HG02610 (cell line): ENCODE measurements around the gene TENT5C.
"Not testable (repeated sequence)": the region's sequence is repeated elsewhere in the genome, so short reads cannot be mapped to it uniquely, and the experiment has no call there.

Source experiments
- ATAC-seq: cut with Tn5 transposase; IDR thresholded peaks from one replicate; pipeline ENCODE4 v1.9.1; 2021; ENCODE audit warnings: mild to moderate bottlenecking, moderate library complexity; ENCODE audit not compliant: unreplicated experiment

The TENT5C gene

DNA sequence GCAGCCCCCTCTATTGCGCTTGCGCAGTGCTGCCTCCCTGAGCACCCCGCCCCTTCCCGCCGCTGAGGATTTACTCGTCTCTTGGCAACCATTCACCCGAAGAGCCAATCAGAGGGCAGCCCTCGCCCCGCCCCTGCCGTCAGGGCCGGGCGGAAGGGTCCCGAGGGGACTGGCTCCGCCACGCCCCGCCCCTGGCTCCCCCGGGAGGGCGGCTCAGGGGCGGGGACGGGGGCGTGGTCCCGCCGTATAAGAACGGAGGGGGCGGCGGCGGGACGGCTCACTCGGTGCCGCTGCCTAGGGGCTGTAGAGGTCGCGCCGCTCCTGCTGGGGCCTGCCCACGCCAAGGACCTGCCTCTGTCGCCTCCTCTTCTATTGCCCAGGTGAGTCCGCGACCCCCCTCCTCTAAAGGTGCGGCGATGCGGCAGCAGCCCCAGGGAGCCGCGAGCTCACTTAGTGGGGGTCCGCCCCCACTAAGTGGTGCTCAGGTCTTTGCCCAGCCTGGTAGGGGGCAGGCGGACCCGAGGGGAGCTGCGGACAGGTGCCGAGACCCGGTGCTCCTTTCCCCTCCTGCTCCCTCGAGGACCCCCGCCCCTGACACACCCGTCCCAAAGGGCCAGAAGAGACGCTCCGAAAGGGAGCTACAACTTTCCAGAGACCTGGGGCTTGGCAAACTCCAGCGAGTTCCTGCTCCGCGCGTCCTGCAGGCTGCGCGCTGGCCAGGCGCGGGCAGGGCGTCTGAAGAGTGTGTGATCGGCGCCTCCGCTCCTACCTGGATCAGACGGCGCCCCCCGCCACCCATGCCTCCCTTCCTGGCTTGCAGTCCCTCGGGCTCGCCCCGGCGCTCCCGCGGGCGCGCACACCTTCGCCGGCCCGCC is at the start of gene TENT5C:
TSS of gene TENT5C (plus strand) at position 275 of the 875 bp plus-strand sequence. CDS start 16,821 bp downstream, outside the sequence.
- ATAC-seq = peak; percentile 94

DNA sequence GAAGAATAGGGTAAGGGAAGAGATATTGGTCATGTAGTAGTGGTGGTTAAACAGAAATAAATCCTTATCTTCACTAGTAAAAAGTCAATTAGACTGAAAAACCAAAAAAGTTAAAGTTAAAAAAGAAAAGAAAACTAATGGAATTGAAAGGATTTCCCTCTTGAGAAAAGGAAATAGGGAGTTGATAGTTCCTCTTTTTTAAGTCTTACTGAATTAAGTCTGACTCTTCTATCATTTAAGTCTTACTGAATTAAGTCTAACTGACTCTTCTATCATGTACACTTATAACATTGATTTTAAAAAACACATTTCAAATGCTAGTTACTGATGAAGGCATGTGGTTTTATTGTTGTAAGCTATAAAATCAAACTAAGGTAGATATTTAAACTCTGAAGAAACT is 49.5 kb upstream of the TENT5C start:
- ATAC-seq = no peak

DNA sequence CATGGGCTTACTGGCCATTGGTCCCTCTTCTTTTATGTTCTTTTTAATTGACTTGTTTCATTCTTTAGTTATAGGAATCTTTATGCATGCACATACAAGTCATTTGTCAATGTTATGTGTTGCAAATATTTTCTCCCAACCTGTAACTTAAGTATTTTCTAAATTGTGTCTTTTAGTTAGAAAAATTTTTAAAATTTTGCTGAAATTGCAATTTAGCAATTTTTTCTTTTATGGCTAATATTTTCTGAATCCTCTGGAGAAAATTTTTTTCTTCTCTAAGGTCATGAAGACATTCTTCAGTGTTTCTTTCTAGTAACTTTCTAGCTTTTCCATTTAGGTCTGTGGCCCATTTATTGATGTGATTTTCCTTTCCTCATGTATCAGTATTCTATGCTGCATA is 48.9 kb upstream of the TENT5C start:
- no peak for ATAC-seq

DNA sequence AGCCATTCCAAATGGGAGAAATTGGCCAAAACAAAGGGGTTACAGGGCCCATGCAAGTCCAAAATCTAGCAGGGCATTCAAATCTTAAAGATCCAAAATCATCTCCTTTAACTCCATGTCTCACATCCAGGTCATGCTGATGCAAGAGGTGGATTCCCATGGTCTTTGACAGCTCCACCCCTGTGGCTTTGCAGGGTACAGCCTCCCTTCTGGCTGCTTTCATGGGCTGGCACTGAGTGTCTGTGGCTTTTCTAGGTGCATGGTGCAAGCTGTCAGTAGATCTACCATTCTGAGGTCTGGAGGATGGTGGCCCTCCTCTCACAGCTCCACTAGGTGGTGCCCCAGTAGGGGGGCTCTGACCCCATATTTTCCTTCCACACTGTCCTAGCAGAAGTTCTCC is 47.4 kb upstream of the TENT5C start:
- ATAC-seq = not testable (repeated sequence)

DNA sequence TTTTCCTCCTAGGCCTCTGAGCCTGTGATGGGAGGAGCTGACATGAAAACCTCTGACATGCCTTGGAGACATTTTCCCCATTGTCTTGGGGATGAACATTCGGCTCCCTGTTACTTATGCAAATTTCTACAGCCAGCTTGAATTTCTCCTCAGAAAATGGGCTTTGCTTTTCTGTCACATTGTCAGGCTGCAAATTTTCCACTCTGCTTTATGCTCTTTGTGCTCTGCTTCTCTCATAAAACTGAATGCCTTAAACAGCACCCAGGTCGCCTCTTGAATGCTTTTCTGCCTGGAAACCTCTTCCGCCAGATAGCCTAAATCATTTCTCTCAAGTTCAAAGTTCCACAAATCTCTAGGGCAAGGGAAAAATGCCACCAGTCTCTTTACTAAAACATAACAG is 46.7 kb upstream of the TENT5C start:
- no peak for ATAC-seq

DNA sequence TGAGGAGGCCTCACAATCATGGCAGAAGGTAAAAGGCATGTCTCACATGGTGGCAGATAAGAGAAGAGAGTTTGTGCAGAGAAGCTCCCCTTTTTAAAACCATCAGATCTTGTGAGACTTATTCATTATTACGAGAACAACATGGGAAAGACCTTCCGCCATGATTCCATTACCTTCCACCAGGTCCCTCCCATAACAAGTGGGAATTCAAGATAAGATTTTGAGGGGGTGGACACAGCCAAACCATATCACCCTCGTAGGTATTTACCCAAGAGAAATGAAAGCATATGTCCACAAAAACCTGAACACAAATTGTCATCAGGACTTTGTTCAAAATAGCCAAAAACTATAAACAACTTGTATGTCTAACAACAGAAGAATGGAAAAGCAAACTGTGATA is 45.9 kb upstream of the TENT5C start:
- ATAC-seq = no peak

DNA sequence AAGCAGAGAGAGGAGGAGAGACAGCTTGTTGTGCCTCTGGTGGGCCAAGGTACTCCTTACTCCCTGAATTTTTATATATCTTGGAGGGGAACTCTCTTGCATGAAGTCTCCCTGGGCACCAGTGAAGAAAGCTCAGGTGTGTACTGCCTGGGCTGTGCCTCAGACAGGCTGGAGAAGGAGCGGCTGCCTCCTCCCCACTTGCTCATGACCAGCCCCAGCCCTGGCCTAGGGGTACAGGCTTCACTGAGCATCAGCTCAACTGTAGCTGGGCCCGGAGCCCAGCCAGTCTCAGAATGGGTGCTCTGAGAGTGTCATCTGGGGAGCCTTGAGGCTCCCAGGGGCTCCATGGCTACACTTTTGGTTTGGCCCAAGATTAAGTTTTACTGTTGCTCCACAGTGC is 44.8 kb upstream of the TENT5C start:
- ATAC-seq = no peak

DNA sequence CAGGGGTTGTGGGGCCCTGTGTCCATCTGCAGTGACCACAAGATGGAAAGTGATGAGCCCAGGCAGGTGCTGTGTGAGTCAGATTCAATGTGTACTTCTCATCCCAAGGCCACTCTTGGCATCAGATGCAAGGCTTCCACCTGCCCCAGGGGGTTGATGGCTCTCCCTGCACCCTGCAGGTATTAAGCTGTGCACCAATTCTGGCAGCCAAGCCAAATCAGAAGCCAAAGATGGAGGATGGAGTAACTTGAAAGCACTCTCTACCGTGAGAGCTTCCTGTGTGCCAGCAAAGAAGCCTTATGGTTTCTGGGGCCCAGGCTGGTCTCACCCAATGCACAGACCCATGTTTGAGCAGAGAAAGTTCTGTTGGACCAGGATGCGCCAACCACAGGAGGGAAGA is 44.3 kb upstream of the TENT5C start:
- ATAC-seq = no peak

DNA sequence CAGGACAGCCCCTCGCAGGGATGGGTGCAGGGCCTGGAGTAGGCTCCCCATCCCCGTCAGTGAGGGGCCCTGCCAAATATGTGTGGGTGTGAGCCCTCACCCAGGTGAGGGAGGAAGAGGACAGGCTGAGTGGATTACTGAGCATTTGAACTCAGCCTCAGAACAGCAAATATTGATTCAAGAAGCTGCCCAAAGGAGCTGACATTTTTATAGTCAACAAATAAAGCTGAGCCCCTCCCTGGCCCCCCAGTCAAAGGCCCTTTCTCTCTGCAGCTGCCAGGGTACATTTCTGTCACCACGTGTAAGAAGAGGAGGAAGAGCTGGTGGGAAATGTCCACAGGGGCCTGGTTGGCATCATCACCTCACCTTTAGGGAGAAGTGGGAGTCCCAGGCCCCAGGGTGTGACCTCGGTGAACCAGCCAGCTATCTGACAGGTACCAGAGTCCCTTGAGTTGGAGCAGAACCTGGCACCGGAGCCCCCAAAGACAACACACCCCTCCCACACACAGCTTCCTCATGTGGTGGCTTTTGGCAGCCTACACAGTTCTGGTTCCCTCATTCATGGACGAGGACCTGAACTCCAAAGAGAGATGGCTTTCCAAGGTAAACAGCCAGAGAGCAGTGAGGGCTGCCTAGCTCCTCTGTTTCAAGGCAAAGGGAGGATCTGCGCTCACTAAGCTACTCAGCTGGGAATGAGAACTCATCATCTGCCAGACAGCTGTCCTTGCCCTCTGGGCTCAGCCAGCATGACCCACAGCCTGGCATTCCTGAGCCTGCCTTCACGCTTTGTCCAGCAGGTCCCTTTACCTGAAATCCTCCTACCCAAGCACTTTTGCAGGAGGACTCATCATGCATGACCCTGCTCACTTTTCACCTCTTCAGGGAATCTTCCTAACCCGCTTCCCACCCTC is 43.0 kb upstream of the TENT5C start:
- ATAC-seq = no peak

DNA sequence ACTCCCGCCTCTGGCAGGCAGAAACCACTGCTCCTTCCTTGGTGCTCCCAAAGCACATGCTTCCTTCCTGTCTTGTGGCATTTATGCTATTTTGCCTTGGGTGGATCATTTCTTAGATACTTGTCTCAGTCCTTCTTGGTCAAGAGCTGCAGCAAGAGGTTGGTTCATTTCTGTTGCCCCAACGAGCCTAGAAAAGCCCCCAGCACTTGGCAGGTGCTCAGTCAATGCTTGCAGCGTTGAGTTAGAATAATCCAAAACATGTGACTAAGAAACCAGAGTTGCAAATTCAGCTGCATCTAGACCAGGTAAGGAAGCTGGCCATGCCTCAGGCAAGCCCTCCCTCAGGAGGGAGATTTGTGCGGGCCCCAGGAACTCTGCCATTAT is 42.4 kb upstream of the TENT5C start:
- no peak for ATAC-seq

DNA sequence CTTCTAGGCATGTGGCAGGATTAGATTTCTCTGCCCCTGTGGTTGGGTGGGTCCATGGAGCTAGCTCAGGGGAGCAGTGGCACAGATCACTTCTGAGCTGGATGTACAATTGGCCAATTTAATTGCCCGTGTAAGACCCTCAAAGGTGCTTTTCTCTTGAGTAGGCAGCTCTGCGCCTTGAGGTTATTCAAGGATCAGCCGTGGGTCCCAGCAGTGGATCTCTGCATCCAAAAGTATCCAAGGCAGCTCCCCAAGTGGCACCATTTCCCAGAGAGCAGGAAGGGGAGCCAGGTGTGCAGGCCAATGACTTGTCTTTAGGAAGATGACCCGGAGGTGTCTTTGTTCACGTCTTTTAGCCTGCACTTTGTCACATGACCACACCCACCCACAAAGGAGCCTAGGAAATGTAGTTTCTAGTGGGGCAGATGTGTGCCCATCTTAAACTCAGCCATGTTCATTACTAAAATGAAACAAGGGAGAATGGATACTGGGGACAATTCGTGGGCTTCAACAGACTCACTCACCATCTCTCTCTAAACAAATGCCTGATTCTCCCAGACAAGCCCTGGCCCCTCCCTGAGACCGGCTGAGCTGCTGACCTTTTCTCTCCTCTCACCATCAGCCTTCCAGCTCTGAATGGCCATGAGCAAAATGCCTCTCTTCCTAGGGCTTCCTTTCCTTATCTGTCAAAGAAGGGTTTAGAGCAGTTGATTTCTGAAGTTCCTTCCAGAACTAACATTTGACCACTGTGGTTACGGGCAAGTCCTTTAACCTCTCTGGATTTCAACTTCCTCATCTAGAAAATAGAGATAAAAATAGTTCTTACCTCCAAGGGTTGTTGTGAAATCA is 41.4 kb upstream of the TENT5C start:
- ATAC-seq = no peak

DNA sequence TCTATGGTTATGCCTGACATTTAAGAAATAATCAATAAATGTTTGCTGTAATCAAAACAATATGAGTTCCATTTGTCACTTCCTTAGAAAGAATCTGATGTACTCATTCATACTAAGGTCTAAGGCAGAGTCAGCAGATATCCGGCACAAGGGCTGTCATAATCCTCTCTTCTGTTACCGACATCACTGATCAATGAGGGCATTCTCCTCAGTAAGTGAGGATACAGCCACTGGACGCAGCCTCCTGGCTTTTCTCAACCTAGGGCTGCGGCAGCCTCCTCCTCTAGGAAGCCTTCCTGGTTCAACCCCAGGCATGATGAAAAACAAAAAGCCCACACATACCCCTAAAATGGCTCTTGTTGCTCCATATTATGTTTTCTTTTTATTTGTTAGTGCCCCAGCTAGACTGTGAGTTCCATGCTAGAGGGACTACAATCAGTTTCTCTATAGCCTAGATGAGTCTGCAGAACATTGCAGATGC is 40.7 kb upstream of the TENT5C start:
- ATAC-seq = no peak

DNA sequence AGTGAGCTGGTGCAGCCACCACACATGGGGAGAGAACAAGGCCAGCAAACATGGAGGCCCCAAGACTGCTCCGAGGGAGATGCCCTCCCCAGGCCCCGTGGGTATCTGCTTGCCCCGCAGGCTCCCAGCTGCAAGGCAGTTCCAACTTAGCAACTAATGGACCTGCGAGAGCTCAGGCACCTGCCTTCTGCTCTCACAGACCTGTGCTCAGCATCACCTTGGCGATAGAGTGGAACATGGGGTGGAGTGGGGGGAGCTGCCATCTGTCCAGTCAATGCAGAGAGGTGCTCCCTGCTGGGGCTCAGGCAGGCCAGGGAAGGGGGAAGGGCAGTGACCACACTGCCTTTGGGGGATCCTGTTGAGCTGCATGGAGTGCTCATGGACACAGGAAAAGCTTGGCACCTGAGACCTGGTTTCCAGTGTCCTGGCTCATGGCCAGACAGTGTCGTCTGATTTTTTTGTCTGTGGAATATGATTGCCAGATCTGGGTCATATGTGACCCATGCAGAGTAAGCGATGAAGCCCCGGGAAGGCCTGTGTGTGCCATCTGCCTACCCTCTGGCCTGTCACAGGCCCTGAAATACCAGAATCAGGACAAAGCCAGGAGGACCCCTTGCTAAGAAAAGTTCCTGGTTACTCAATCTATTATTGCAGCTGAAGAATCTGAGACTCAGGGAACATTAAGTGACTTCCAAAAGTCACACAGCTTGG is 39.9 kb upstream of the TENT5C start:
- ATAC-seq = no peak

DNA sequence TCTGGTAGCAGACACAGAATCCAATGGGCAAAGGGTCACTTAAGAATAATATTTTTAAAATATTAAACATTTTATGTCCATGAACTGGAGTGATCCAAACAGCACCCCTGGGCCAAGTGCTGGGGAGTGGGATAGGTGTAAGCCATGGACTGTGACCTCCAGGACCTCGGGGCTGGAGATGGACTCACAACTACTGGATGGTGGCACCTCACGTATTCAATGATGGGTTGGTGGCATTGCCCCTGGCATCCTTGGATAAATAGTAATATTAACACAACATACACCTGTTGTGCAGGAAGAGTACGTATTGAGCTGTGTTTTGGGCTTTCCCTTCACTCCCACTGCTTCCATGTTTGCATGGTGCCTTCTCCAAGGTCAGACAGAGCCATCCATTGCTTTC is 39.3 kb upstream of the TENT5C start:
- ATAC-seq = no peak

DNA sequence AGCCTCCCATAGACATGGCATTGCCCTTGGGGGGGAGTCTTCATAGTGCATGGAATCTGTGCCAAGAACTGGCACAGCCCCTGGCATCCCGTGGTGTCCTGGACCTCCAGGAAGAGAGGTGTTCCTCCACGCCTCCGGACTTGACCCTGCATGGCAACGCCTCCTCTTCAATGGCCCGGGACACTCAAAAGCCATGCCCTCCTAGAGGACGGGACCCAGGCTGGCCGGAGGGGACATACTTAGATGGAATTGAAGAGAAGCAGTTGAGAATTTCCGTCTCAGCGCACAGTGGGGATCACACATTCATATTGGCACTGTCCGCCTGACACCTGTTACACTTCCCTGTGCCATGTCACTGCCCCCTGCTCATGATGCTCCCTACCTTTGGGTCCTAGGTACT is 38.4 kb upstream of the TENT5C start:
- no peak for ATAC-seq

DNA sequence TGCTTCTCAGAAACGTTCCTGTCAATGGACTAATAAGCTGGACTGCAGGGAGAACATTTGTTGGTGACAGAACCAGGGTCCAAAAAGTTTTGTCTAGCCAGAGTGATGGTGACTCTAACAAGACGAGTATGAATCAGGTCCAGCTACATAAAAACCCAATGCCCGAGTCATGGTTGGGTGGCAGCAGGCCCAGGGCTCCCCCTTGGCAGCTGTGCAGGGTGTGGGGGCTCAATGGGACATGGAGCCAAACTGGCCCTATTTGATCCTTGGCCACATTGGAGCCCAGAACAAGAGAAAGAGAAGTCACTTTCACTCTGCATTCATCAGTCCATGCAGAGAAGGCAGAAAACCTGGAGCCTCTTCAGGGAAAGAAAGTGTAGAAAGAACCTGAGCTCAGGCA is 37.9 kb upstream of the TENT5C start:
- no peak for ATAC-seq

DNA sequence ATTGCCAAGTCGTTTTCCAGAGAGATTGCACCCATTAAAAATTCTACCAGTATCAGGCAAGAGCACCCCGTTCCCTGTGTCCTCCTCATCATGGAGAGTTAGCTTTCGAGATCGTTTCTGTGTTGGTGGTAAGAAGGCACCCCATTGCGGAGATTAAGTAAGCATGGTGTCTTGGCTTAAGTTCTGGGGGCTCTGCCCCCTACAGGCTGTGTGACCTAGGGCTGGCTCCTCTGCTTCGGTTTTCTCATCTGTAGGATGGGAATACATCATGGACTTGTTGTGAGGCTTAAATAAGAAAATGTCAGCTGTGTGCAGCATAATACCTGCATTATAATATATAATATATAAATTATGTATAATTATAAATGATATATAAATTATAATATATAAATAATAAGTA is 36.8 kb upstream of the TENT5C start:
- no peak for ATAC-seq

DNA sequence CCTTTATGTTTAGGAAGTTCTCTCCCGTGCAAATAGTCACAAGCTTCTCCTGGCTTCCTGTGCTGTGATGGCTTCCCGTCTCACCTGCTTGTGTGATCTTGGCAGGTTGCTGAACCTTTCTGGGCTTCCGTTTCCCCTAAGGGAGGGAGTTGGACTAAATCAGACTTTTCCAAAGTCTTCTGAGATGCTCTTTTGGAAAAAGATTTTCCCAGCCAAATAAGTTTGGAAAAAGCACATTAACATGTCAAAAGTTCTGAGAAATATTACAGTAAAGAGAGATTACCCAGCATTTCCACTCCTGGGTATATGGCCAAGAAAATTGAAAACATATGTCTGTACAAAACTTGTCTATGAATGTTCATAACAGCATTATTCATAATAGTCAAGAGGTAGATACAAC is 36.0 kb upstream of the TENT5C start:
- ATAC-seq = no peak

DNA sequence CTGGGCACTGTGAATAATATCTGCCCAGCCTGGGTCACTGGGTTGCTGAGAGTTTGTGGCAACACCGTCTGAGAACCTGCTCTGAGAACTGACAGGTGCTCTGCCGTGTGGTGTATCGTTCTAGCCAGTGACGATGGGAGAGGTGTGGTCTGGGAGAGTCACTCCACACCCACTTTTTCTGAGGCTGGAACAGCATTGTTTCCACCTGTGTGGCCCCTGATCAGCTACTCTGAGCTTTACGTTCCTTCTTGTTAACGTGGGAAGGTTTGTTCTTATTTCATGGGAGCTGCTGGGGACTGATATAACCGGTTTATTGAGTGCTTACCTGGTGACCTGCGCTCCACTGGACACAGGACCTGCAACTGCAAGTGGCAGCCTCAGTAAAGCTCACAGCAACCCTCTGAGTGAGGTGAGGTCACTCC is 34.8 kb upstream of the TENT5C start:
- no peak for ATAC-seq

DNA sequence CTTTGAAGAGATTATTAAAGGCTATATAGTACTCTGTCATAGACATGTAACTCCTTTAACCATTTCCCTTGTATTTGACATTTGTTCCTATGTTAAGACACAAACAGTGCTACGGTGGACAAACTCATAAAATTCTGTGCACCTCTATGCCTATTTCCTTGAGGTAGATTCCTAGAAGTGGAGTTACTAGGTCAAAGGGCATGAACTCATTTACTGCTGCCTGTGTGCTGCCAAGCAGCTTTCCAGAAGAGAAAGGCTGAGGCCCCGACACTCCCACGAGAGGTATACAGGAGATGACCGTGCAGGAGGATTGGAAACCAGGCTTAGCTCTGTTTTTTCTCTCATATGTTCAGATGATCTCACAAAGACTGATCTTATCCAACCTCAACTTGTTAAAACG is 34.4 kb upstream of the TENT5C start:
- ATAC-seq = no peak
